ENCODE results near the gene AATF. TPM values are rescaled to one million over a fixed set of nuclear protein-coding genes. Genes with fewer than 3 reads are reported as not detected.

The AATF gene
- total and polyA plus RNA-seq, 9 of the 15 experiments (the other 6 are each of a cell fraction or from before 2014, with no cell fraction given), result 34.5 to 133 (median 90.1) TPM

DNA sequence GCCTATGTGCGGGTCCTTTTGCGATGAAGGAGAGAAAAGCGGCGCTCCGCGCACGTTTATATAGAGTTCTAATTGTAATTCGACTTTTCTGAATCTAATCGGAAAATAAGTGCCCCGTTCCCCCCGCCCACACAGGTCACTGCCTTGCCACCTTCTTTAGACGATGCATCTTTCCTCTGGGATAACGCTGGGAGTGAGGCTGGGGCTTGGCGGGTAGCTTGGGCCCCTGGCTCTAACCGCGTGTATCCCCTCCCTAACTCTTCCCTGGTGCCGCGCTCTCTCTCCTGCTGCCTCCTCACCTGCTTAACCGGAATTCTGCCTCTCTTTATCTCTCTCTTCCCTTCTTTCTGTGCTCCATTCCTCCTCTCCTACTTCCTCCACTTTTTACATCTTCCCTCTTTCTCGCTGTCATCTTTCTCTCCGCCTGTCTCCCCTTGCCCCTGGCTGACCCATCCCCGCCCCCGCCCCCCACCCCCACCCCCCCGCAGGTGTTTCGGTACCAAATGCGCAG lies 8.9 kb upstream of the AATF start:
- WGBS (ENCODE audit: insufficient coverage, low coverage, missing lambda C conversion rate), result 9% methylated on average over 15 of the region's 26 CpGs
- Histone ChIP-seq H3K9ac (ENCODE audit: insufficient read depth in 1 of 2, low read depth in 2 of 2, low read length in 2 of 2) (no peak overlapping the region), H2AFZ (ENCODE audit: low read depth, low read length) (no peak overlapping the region), H4K20me1 (replicated peaks; ENCODE audit: control insufficient read depth, insufficient read depth, low read length) (peaks cover 30% of the 10 kb centered on the region), H3K4me2 (ENCODE audit: insufficient read depth, low read length) (no peak overlapping the region), H3K4me3 (no peak overlapping the region), H3K9me3 (replicated peaks; ENCODE audit: control insufficient read depth, insufficient read depth, low read depth, low read length) (no peaks in the 10 kb centered on the region), H3K36me3 (ENCODE audit: control insufficient read depth, insufficient read depth, low read length) (no peaks in the 10 kb centered on the region), H3K27ac (ENCODE audit: extremely low read depth, low read depth, low read length) (no peak overlapping the region), H3K27me3 (ENCODE audit: control insufficient read depth in 2 of 2, insufficient read depth in 2 of 2, low read length in 2 of 2) (peaks cover 55 to 69% of the 10 kb centered on the region in 2 experiments), H3K4me1 (replicated peaks in 1 of 2; ENCODE audit: control insufficient read depth in 2 of 2, insufficient read depth in 2 of 2, low read length in 2 of 2) (peaks cover 0 to 45% of the 10 kb centered on the region in 2 experiments; a peak in 3 of 5 replicates), H3K9me1 (ENCODE audit: control insufficient read depth, insufficient read depth, low read length) (peaks cover 3% of the 10 kb centered on the region), H3K79me2 (ENCODE audit: control insufficient read depth, insufficient read depth, low read length) (no peaks in the 10 kb centered on the region)
- POLR2A ChIA-PET, result interaction anchor here (0.6 kb wide), 1 partner anchor 107 kb away, joined by 3 read pairs; no protein-coding TSS in a partner anchor
- no peak for ATAC-seq
- in situ Hi-C loops (cut with MboI) (no loop called here), intact Hi-C loops (cut with micrococcal nuclease) (no loop called here)
- no peak for DNase-seq (ENCODE audit: extremely low read depth in 1 of 4, low spot score in 3 of 4)
- no peak for FAIRE-seq
- CTCF ChIA-PET (ENCODE audit: low intra/inter-chr PET ratio), result no interaction called here
- TF ChIP-seq ZNF707 (CRISPR knock-in tag; conservative IDR thresholded peaks at IDR 0.05), result no peak
- no peak for TF ChIP-seq TSC22D4 (tag; IDR thresholded peaks at IDR 0.05)
- TF ChIP-seq, protein P1, sequence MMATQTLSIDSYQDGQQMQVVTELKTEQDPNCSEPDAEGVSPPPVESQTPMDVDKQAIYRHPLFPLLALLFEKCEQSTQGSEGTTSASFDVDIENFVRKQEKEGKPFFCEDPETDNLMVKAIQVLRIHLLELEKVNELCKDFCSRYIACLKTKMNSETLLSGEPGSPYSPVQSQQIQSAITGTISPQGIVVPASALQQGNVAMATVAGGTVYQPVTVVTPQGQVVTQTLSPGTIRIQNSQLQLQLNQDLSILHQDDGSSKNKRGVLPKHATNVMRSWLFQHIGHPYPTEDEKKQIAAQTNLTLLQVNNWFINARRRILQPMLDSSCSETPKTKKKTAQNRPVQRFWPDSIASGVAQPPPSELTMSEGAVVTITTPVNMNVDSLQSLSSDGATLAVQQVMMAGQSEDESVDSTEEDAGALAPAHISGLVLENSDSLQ (IDR thresholded peaks at IDR 0.05), result no peak
- TF ChIP-seq ZNF184 (CRISPR knock-in tag; IDR thresholded peaks at IDR 0.05), result 0 out of 2 replicates have a peak, but pooled peaks have one; percentile 14
- no peak for TF ChIP-seq ZNF263 (CRISPR knock-in tag; IDR thresholded peaks at IDR 0.05; ENCODE audit: borderline replicate concordance)
- no peak for TF ChIP-seq PTTG1 (tag; IDR thresholded peaks at IDR 0.05; ENCODE audit: low read depth)
- no peak for TF ChIP-seq ZFP30 (CRISPR knock-in tag; IDR thresholded peaks at IDR 0.05; ENCODE audit: borderline replicate concordance)
- TF ChIP-seq ZNF644 (tag; IDR thresholded peaks at IDR 0.05; ENCODE audit: low read depth), result no peak
- no TSS peak for BruUV-seq (replicated peaks)
